WERI-Rb-1 (cell line): ENCODE measurements around the gene SUPT4H1.

ENCODE experiments used
- DNase-seq: peaks from one replicate; pipeline ENCODE4 v3.0.0-alpha.2; 2020
- H3K27ac ChIP-seq: fragments of 250-450 bp; sonication (Bioruptor Pico); 2 replicates; pipeline ENCODE4 v1.5.1; 2020; ENCODE audit warnings: mild to moderate bottlenecking, moderate library complexity
- H3K27me3 ChIP-seq: fragments of 250-450 bp; sonication (Bioruptor Pico); 2 replicates; pipeline ENCODE4 v1.5.1; 2021; ENCODE audit warnings: mild to moderate bottlenecking, low read depth, moderate library complexity; ENCODE audit not compliant: insufficient read depth, severe bottlenecking
- H3K36me3 ChIP-seq: fragments of 250-450 bp; sonication (Bioruptor Pico); 2 replicates; pipeline ENCODE4 v1.5.1; 2020; ENCODE audit warnings: mild to moderate bottlenecking, moderate library complexity
- H3K4me3 ChIP-seq: 2 replicates; pipeline ENCODE4 v1.5.1; 2011; ENCODE audit warnings: low read depth, mild to moderate bottlenecking, control low read depth, low read length
- H3K9me3 ChIP-seq: fragments of 250-450 bp; sonication (Bioruptor Pico); 2 replicates; pipeline ENCODE4 v1.5.1; 2021; ENCODE audit warnings: mild to moderate bottlenecking, moderate library complexity; ENCODE audit not compliant: severe bottlenecking
- CTCF ChIP-seq: IDR thresholded peaks from 2 replicates; pipeline ENCODE4 v1.5.1; 2011; ENCODE audit warnings: low read depth, mild to moderate bottlenecking, control low read depth, inconsistent platforms, low read length

SUPT4H1 gene

GRCh38 chr17:58348038-58348437 is 4.0 kb downstream of the SUPT4H1 start:
- DNase-seq, result no peak
- Histone ChIP-seq H3K36me3 (peaks cover 75% of the 10 kb centered on the region), H3K9me3 (no peaks in the 10 kb centered on the region), H3K27ac (no peak overlapping the region), H3K4me3 (no peak overlapping the region), H3K27me3 (no peaks in the 10 kb centered on the region)
- no peak for TF ChIP-seq CTCF

- Histone ChIP-seq H3K9me3 (no peaks in the 10 kb centered on the region), H3K36me3 (peaks cover 71% of the 10 kb centered on the region), H3K27ac (no peak overlapping the region), H3K27me3 (no peaks in the 10 kb centered on the region), H3K4me3 (no peak overlapping the region)
- TF ChIP-seq CTCF, result no peak
- DNase-seq, result no peak
Observed at GRCh38 chr17:58345500-58345899, 6.5 kb downstream of the SUPT4H1 start.

GRCh38 chr17:58344791-58345157 is 7.2 kb downstream of the SUPT4H1 start:
- no peaks in the 10 kb centered on the region for H3K9me3 ChIP-seq
- no peaks in the 10 kb centered on the region for H3K27me3 ChIP-seq
- H3K36me3 ChIP-seq, result peaks cover 64% of the 10 kb centered on the region
- DNase-seq, result no peak
- H3K27ac ChIP-seq, result no peak overlapping the region
- peak; percentile 58 for TF ChIP-seq CTCF
- no peak overlapping the region for H3K4me3 ChIP-seq

- Histone ChIP-seq H3K9me3 (no peaks in the 10 kb centered on the region), H3K36me3 (peaks cover 58% of the 10 kb centered on the region), H3K27ac (no peak overlapping the region), H3K4me3 (no peak overlapping the region), H3K27me3 (no peaks in the 10 kb centered on the region)
- DNase-seq, result no peak
- no peak for TF ChIP-seq CTCF
Observed at GRCh38 chr17:58344047-58344790, 7.8 kb downstream of the SUPT4H1 start.

GRCh38 chr17:58343131-58343530 is 8.9 kb downstream of the SUPT4H1 start:
- no peak overlapping the region for H3K27ac ChIP-seq

More at GRCh38 chr17:58343131-58343530, 8.9 kb downstream of the SUPT4H1 start:
- Histone ChIP-seq H3K36me3 (peaks cover 47% of the 10 kb centered on the region), H3K4me3 (no peak overlapping the region), H3K27me3 (no peaks in the 10 kb centered on the region), H3K9me3 (no peaks in the 10 kb centered on the region)
- DNase-seq, result no peak
- TF ChIP-seq CTCF, result no peak
